NCI-H128 (cell line): ENCODE results near the gene MATCAP1.

Experiments
- DNase-seq: peaks from one replicate; lab custom pipeline; 2025; ENCODE audit not compliant: unreplicated experiment; lab: John Stamatoyannopoulos, UW

MATCAP1 gene

DNA sequence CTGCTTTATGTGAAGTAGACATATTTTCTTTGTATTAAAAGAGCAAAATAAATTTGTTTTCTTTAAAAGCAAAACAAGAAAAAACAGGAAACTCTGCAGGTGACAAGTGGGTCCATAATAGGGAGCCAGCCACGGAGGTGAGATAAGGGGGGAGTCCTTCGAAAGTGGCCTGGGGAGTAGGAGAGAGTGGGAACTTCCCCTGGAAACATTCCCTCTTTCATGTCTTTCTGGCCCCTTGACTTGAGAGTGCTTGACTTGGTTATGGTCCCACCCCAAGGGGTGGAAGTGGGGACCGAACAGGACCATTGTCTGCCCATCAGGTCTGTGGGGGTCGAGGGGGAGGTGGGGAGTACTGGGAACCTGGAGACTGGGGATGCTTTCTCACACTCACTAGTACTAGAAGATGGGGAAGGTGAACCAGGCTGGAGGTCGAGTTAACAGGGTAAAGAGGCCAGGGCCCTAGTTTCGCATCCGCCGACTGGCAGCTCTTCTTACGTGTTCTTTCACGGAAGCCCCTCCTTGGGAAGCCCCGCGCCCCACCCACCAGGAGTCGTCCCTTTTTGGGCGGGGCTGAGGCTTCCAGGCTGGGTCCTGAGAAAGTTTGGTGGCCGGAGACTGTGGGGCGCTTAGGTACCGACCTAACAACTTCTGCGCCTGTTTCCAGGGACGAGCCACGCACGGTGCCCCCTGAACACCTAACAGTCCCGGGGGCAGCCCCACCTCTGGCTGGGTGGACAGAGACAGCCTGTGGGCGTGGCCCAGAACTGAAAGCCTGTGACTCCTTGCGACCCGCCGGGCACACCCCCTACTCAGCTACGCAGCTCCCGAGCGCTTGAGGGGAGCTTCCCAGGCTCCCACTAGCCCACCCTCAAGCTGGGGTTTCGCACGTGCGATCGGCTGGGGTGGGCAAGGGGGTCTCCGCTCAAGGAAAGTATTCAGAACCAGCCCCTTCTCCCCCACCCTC is 24.8 kb downstream of the MATCAP1 start:
- no peak for DNase-seq

DNA sequence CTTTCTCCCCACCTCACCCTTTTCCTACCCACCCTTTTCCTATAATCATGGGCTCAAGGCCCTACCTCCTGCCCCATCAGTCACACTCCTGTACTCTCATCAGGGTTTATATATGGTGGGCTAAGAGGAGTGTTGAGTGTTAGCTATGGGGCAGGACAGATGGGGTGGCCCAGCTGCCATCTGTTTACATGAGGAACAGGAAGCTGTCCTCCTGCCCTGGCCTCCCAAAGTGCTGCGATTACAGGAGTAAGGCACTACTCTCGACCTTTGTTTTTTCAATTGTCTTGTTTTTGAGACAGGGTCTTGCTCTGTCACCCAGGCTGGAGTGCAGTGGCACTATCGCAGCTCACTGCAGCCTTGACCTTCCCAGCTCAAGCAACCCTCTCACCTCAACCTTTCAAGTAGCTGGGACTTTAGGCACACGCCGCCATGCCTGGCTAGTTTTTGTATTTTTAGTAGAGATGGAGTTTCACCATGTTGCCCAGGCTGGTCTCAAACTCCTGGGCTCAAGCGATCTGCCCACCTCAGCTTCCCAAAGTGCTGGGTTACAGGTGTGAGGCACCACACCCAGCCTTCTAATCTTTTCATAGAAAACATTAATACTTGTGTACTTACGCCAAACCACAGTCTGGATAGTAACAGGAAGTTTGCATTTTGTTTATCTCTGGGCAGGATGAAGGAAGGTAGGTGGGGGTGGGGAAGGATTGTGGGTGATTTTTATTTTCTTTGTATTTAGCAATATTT is 25.7 kb downstream of the MATCAP1 start:
- no peak for DNase-seq

DNA sequence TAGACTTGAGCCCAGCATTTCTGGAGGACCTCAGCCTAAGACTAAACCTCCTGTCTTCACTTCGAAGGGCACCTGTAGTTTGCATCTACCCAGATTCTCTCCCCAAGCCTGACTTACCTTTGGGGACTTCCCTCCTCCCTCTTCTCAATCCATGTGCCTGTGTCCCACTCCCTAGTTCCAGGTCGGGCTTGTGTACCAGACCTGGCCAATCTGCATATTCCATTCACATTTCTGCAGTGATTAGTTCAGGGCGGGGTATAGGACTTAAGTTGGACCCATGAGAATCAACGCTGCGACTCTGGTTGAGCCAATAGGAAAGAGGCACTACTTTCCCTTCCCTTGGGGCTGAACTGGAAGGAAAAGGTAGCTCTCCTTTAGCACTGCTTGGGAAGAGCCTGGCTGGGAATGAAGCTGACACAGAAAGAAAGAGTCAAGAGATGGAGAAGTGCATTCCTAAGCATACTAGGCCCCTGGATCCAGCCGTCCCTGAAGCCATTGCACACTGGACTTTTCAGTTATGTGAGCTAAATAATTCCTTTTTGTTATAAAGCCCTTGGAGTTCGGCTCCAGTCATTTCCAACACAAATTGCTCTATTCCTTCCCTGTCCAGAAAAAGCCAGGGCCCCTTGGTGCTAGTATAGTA is 26.5 kb downstream of the MATCAP1 start:
- no peak for DNase-seq

- no peak for DNase-seq
Measured at GRCh38 chr16:67156143-67156844, 27.5 kb downstream of the MATCAP1 start.

- no peak for DNase-seq
Measured at GRCh38 chr16:67155295-67156142, 28.2 kb downstream of the MATCAP1 start.

GRCh38 chr16:67154578-67155294 is 29.0 kb downstream of the MATCAP1 start:
- no peak for DNase-seq

DNA sequence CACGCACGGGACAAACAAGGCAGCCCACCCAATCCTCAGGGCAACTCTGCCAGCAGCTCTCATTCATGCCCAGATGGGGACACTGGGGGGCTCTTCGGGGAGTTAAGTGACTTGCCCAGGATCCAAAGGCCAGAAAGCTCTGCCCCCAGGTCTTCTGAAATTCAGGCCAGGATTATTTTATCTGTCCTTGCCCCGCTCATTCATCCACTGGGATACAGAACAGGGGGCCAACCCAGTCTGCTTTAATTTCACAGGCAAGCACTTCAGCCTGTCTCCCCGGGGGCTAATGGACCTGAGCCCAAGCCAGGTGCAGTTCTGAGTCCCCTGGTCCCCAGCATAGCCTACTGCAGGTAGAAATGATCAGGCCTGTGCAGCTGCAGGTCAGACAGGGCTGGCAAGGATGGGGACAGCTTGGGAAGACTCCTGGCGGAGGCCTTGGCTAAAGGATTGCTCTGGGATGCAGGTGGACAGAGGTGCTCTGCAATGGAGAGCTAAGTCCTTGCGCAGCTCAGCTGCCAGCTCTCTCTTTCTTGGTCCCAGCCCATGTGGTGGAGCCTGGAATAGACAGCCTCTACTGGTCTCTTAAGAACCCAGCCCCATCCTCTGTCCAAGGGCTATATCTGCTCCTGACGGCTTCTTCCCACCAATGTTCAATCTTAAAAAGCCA is 32.2 kb downstream of the MATCAP1 start:
- DNase-seq: no peak

- DNase-seq: no peak
Measured at GRCh38 chr16:67150833-67151396, 32.8 kb downstream of the MATCAP1 start, which contains the start of gene B3GNT9. TSS of gene B3GNT9 (minus strand) at chr16:67150998. CDS start at chr16:67150485, 513 bp downstream.

- no peak for DNase-seq
Measured at GRCh38 chr16:67150047-67150832, 33.5 kb downstream of the MATCAP1 start.

GRCh38 chr16:67149276-67150046 is 34.3 kb downstream of the MATCAP1 start:
- no peak for DNase-seq

GRCh38 chr16:67148656-67149275 is 35.0 kb downstream of the MATCAP1 start:
- DNase-seq: no peak

DNA sequence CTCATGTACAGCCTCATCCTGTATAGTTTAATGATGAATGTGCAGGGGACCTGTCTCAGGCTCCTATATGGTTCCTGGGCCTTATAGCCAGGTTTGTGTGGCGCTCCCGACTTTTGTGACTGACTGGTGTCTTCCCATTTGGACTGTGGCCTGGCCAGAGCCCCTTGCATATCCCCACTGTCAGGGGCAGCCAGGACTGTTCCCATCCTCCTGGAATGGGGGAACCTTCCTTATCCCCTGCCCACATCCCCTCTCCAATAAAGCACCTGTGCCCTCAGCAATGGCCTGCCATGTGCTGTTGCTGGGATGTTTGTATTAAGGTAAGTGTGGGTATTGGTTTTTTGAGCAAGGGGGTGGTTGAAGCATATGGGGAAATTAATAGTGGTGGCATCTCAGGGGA is 35.5 kb downstream of the MATCAP1 start:
- DNase-seq: no peak

- no peak for DNase-seq
Measured at GRCh38 chr16:67147437-67148140, 36.2 kb downstream of the MATCAP1 start.

DNA sequence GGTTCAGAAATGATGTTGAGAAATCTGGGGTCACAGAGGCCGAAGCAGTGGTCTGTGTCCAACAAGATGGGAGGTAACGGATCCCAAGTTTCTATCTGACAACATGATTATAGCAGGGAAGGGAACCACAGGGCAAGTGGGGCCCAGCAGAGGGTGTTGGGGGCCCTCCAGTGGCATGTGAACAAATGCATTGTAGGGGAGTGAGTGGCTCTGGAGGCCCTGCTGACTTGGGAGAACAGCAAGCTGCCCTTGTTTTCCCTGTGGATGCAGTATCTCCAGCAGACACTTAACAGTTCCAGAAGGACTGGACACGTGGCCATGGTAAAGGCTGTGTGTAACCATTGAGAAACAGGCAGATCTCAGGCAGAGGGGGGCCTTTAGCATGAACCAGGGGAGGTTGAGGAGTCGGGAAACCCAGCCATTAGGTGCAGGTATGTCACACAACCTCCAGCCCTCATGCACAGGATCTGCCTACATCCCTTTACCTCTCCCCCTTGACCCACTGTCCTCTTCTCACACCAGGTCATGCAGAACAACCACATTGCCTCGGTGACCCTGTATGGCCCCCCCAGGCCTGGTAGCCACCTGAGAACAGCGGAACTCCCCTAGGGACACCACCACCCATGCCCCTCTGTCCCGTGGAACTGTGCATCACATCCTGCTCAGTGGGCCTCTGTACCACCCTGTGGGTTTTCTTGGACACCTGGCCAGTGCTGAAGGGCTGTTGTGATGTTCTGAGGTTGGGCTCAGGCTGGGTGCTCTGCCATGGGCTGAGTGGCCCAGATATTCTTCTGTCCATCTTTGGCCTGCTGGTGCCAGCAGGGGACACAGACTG is 37.0 kb downstream of the MATCAP1 start:
- DNase-seq: no peak

- no peak for DNase-seq
Measured at GRCh38 chr16:67145746-67146145, 38.0 kb downstream of the MATCAP1 start.
